ENCODE data around the gene SH3D19.

GRCh38 chr4:151094290-151094751, 231.1 kb downstream of the SH3D19 start:
- no peak for TF ChIP-seq EP300 (IDR thresholded peaks at IDR 0.05; ENCODE audit: low read depth)
- TF ChIP-seq, protein P1, sequence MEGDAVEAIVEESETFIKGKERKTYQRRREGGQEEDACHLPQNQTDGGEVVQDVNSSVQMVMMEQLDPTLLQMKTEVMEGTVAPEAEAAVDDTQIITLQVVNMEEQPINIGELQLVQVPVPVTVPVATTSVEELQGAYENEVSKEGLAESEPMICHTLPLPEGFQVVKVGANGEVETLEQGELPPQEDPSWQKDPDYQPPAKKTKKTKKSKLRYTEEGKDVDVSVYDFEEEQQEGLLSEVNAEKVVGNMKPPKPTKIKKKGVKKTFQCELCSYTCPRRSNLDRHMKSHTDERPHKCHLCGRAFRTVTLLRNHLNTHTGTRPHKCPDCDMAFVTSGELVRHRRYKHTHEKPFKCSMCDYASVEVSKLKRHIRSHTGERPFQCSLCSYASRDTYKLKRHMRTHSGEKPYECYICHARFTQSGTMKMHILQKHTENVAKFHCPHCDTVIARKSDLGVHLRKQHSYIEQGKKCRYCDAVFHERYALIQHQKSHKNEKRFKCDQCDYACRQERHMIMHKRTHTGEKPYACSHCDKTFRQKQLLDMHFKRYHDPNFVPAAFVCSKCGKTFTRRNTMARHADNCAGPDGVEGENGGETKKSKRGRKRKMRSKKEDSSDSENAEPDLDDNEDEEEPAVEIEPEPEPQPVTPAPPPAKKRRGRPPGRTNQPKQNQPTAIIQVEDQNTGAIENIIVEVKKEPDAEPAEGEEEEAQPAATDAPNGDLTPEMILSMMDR (IDR thresholded peaks at IDR 0.05): no peak
- no peak for TF ChIP-seq POLR2A (IDR thresholded peaks at IDR 0.05)

Data from transverse colon (tissue), 3 donors.